NCI-H2081 (cell line): ENCODE results near the gene GATAD2B.
"Not testable (repeated sequence)": the region's sequence is repeated elsewhere in the genome, so short reads cannot be mapped to it uniquely, and the experiment has no call there.

Experiments used
- DNase-seq, 2 experiments: peaks; one replicate each; lab custom pipeline; 2025; lab: John Stamatoyannopoulos, UW

GATAD2B gene

GRCh38 chr1:153778051-153778823 lies 144.5 kb downstream of the GATAD2B start:
- no peak for DNase-seq

DNA sequence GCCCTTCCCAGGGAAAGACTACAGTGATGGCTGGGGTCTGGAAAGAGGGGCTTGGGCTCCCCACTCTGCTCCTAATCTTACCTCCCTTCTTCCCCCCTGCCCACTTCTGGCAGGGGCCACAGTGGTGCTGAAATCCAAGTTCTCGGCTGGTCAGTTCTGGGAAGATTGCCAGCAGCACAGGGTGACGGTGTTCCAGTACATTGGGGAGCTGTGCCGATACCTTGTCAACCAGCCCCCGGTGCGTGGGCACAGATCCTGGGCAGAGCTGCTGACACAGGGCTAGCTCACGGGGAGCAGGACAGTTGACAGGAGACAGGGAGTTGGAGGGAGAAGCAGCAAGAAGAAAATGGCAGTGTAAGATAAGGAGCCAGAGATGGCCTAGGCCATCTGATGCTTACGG lies 145.1 kb downstream of the GATAD2B start:
- no peak for DNase-seq

DNA sequence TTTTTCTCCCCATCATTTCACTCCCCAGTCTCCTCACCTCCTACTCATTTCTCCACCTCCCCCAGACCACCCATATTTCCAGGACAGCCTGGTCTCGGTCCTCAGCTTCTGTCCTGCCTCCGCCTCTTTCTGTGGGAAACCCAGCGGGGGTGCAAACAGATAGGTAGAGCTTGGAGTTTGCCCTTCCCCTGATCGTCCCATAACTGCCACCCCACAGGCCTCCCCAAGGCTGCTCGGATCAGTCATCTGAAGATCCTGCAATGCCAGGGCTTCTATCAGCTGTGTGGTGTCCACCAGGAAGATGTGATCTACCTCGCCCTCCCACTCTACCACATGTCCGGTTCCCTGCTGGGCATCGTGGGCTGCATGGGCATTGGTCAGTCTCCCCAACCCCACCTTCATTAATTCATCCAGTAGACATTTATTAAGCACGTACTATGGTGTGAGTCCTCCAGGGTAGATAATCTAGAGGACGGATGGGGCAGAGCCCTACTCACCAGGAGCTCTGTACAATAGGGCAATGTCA lies 145.9 kb downstream of the GATAD2B start:
- no peak for DNase-seq

GRCh38 chr1:153776352-153776751 lies 146.4 kb downstream of the GATAD2B start:
- DNase-seq, result no peak

GRCh38 chr1:153775458-153776327 lies 147.1 kb downstream of the GATAD2B start:
- peak; percentile 80 to 87 for DNase-seq

- DNase-seq, result peak; percentile 84 to 87
Observed at GRCh38 chr1:153774780-153775457, 147.9 kb downstream of the GATAD2B start, which contains the start of gene SLC27A3. TSS of gene SLC27A3 (plus strand) at chr1:153775407. CDS start at chr1:153775498, 91 bp downstream.

DNA sequence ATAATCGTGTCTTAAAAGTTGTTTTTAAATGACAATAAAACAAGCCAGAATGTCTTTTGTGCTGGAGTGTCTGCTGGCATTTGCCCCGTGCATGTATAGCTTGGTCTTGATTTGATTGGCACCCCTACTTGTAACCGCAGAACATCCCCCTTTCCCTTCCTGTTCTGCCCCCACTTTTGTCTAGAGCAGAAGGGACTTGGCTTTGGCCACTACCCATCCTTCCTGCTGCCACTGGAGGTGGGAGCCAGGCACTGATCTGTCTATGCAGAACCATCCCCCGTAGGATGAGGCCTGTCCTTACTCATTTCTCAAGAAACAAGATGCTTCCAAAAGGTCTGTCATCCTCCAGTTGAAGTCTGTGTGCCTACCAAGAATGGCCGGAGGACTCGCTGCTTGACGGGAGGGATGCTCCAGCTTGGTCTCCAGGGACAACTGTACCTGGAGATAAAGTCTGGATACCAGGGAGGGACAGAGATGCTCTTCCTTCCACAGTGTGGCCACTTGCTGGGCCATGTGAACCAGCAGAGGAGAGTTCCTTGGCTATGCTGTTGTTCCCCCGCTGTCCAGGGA lies 148.7 kb downstream of the GATAD2B start:
- no peak for DNase-seq

DNA sequence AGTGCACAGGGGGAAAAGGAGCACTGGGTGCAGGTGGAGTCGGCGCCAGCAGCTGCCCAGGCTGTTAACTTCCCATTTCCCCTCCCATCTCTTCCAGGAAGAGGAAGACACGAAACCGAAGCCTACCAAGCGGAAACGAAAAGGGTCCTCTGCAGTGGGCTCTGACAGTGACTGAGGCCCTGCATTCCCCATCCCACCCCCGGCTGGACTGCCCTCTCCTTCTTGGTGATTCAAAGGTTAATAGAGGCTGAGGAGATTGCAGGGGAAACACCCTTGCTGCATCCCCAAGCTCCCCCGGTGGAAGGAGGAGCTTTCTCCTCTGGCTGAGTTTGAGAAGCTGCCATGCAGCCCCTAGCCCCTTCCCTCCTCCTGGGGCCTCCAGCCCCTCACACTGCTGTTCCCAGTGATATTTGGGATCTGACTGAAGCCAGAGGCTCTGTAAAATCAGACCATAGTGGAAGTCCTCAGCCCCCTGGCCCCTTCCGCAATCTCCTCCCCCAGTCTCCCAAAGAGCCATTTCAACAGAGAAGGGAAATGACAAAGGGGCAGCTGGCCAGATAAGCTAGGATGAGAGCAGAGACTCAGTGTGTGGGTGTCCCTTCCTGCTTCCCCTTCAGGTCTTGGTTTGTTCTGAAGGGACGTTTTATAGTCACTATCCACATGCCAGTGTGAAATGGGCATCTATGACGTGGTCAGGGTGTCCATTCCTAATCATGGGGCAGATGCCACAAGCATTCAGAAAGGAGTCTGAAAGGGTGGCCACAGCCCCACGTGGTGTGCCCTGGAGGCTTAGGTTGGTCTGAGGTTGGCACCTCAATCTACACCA lies 149.5 kb downstream of the GATAD2B start:
- DNase-seq, result no peak

DNA sequence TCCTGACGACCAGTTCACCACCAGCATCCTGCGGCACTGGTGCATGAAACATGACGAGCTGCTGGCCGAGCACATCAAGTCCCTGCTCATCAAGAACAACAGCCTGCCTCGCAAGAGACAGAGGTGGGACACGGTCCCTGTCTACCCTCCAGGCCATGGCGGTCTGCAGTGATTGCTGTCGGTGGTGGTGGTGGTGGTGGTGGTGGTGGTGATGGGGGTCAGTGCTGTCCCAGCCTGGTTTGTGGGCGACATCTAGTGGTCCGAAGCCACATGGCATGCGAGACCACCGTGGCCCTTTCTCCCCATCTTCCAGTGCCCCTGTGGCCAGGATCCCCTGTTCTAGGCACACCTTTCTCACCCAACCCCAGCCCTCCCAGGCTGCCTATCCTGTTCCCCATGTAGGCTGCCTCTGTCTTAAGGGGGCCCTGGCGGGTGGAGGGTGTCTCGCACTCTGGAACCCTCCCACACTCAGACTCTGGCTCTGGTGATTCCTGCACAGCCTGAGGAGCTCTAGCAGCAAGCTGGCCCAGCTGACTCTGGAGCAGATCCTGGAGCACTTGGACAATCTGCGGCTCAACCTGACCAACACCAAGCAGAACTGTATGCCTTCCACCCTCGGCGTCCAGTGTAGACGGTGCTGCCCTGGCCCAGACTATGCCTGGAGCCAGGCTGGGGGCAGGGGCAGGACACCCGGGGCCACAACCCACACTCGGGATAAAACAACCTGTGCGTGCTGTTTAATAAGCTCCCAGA lies 150.8 kb downstream of the GATAD2B start:
- no peak for DNase-seq

- DNase-seq, result no peak
Observed at GRCh38 chr1:153771261-153771660, 151.5 kb downstream of the GATAD2B start.

DNA sequence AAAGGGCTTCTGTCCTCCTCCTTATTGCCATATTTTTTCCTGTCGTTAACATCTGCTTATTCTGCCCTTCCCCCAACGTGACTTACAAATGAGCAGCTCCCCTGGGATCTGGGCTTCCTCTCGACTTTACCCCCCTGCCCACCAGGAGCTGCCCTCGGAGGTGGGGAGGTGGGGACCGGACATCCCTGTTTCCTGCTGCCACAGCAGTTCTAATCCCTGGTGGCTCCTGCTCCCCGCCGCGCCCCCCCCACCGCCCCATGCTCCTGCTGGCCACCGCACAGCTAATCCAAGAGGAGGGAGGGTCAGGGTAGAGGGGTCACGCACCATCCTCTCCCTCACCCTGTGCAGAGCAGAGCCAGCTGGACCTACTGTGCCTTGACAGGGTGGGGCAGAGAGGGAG lies 152.0 kb downstream of the GATAD2B start:
- no peak for DNase-seq

DNA sequence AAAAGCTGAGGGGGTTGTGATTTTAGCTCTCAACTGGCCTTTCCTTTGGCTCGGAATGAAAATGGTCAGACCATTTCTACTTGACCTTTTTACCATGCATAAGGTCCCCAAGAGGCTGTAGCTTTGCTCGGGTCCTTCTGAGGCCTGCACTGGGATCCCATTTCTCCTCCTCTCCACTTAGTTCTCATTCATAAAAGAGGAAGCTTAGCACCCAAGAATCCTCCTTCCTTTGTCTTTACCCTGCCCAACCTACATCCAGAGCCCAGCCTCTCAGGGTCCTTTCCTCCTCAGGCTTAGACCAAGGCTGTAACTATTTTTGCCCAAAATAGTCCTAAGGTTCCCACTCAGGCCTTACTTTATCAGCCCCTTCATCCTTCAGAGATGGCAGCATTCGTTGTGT lies 153.6 kb downstream of the GATAD2B start:
- DNase-seq, result no peak

GRCh38 chr1:153768316-153769181 lies 154.2 kb downstream of the GATAD2B start:
- no peak for DNase-seq

DNA sequence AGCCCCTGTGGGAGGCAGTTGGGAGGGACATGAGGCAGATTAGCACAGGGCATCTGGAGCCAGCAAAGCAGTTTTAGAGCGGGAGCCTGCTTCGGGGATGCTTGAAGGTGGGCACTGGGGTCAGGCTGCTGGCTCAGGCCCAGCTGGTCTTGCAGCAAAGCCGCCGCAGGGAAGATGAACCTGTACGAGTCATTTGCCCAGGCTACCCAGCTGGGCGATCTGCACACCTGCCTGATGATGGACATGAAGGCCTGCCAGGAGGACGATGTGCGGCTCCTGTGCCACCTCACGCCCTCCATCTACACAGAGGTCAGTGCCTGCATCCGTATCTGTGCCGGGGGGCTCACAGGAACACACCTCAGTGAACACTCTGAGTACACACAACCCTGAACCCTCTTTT lies 155.3 kb downstream of the GATAD2B start:
- DNase-seq, result no peak

DNA sequence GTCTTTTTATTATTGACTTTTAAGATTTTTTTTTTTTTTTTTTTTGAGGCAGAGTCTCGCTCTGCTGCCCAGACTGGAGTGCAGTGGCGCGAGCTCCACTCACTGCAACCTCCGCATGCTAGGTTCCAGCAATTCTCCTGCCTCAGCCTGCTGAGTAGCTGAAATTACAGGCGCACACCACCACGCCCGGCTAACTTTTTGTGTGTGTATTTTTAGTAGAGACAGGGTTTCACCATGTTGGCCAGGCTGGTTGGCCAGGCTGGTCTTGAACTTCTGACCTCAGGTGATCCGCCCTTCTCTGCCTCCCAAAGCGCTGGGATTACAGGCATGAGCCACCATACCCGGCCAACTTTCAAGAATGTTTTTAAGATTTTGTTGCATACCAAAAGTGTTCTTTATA lies 156.1 kb downstream of the GATAD2B start:
- DNase-seq, result not testable (repeated sequence)

GRCh38 chr1:153764310-153764709 lies 158.5 kb downstream of the GATAD2B start:
- no peak for DNase-seq

DNA sequence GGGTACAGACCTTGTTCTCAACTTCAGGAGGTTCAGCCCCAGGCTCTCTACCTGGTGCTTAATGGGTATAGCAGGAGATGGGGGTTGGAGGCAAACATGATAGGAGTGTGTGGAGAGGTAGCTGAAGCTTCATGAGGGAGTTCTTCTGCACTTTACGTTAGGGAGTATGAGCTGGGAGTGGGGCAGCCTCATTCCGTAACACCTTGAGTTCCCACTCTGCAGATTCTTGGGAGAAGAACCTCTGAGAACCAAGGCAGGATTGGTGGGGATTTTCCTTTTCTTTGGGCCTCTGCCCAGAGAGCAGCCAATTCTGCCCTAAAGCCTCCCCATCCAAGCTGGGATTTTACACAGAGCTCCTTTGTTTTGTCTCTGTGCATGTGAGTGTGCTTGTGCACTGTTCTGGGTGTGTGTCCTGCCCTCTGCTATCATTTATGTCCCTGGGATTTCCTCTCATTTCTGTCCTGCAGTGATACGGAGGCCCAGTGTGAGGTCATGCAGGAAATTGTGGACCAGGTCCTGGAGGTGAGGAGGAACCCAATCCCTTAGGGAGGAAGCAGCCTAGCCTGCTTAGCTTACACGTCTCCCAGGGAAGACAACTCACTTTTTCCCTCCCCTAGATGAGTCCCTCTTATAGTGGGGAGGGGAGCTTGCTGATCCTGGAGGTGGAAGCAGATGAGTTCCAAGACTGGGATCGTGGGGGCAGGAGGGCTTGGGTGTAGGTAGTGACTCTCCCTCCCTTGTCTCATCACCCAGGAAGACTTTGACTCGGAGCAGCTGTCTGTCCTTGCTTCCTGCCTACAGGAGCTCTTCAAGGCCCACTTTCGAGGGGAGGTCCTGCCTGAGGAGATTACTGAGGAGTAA lies 159.2 kb downstream of the GATAD2B start:
- DNase-seq, result no peak

DNA sequence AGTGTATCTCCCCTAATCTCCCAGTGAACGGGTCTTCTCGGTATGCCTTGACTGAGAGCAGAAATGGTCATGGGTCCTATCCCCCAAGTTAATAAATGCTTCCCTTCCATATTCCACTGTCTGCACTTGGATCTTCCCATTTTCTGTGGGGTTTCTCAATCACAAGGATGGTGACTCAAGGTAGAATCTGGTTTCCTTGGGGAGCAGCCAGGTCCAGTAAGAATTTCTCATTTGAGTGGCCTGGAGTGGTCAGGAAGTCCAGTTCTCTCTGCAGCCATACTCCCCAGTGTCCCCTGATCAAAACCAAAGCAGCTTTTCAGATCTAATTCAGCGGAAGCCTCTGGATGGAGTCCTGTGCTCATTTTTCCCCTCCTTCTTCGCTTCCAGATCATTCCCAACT lies 162.3 kb downstream of the GATAD2B start:
- no peak for DNase-seq
